ENCODE results near the gene CYP3A7.
"Not testable (repeated sequence)": the region's sequence is repeated elsewhere in the genome, so short reads cannot be mapped to it uniquely, and the experiment has no call there.

CYP3A7 gene

GRCh38 chr7:99741441-99741795, 6.4 kb upstream of the CYP3A7 start:
- DNase-seq (ENCODE audit: low spot score) = no peak

GRCh38 chr7:99740573-99741440, 5.8 kb upstream of the CYP3A7 start:
- DNase-seq (ENCODE audit: low spot score) = peak; percentile 65

GRCh38 chr7:99739699-99740572, 4.9 kb upstream of the CYP3A7 start:
- no peak for DNase-seq (ENCODE audit: low spot score)

- DNase-seq (ENCODE audit: low spot score) = no peak
Measured at GRCh38 chr7:99737726-99738125, 2.7 kb upstream of the CYP3A7 start.

- DNase-seq (ENCODE audit: low spot score) = not testable (repeated sequence)
Measured at GRCh38 chr7:99736667-99737066, 1.7 kb upstream of the CYP3A7 start.

GRCh38 chr7:99733448-99733847, 1.5 kb downstream of the CYP3A7 start:
- no peak for DNase-seq (ENCODE audit: low spot score)

GRCh38 chr7:99733003-99733402, 2.0 kb downstream of the CYP3A7 start:
- no peak for DNase-seq (ENCODE audit: low spot score)

GRCh38 chr7:99731638-99732374, 3.2 kb downstream of the CYP3A7 start:
- DNase-seq (ENCODE audit: low spot score) = no peak

- no peak for DNase-seq (ENCODE audit: low spot score)
Measured at GRCh38 chr7:99730992-99731391, 4.0 kb downstream of the CYP3A7 start.

- no peak for DNase-seq (ENCODE audit: low spot score)
Measured at GRCh38 chr7:99730238-99730810, 4.7 kb downstream of the CYP3A7 start.

GRCh38 chr7:99729486-99730237, 5.3 kb downstream of the CYP3A7 start:
- no peak for DNase-seq (ENCODE audit: low spot score)

- DNase-seq (ENCODE audit: low spot score) = no peak
Measured at GRCh38 chr7:99728615-99729014, 6.4 kb downstream of the CYP3A7 start.

- not testable (repeated sequence) for DNase-seq (ENCODE audit: low spot score)
Measured at GRCh38 chr7:99723201-99723600, 11.8 kb downstream of the CYP3A7 start.

- DNase-seq (ENCODE audit: low spot score) = no peak
Measured at GRCh38 chr7:99720800-99721595, 14.0 kb downstream of the CYP3A7 start.

- no peak for DNase-seq (ENCODE audit: low spot score)
Measured at GRCh38 chr7:99719996-99720769, 14.8 kb downstream of the CYP3A7 start.

- DNase-seq (ENCODE audit: low spot score) = no peak
Measured at GRCh38 chr7:99713995-99714570, 20.9 kb downstream of the CYP3A7 start.

- DNase-seq (ENCODE audit: low spot score) = no peak
Measured at GRCh38 chr7:99709838-99710578, 25.0 kb downstream of the CYP3A7 start.

GRCh38 chr7:99709260-99709659, 25.7 kb downstream of the CYP3A7 start:
- no peak for DNase-seq (ENCODE audit: low spot score)

- no peak for DNase-seq (ENCODE audit: low spot score)
Measured at GRCh38 chr7:99707096-99707495, 27.9 kb downstream of the CYP3A7 start.
